A549 (cell line): ENCODE measurements around the gene CPSF4. TPM values are rescaled to one million over a fixed set of nuclear protein-coding genes. Genes with fewer than 3 reads are reported as not detected.

Experiments
- ATAC-seq, 2 experiments: fragments of 200-7000 bp in 1 of 2; fragments of >200 bp in 1 of 2; cut with Nextera tagmentation in 1 of 2; cut with Tn5 transposase in 1 of 2; 3 replicates each; pipeline versions ENCODE4 v1.8.0 to v1.9.1; 2018 to 2020; ENCODE audit warnings: mild to moderate bottlenecking in 1 of 2, moderate library complexity in 1 of 2
- CTCF ChIA-PET: fragments of 300-600 bp; sonication (Branson Sonifier 250); formaldehyde crosslinking; extraction: SDS; loops from one replicate; lab custom pipeline; 2021; ENCODE audit warnings: antibody characterized with exemption, inconsistent platforms; lab: Yijun Ruan, JAX
- POLR2A ChIA-PET: fragments of 350-600 bp; formaldehyde crosslinking; extraction: SDS; loops from one replicate; lab custom pipeline; 2021; ENCODE audit warnings: antibody characterized with exemption, inconsistent platforms; lab: Yijun Ruan, JAX
- DNase-seq, 2 experiments: peaks; one replicate each; pipeline versions ENCODE4 v3.0.0 to v3.0.0-alpha.2; 2011 to 2016; ENCODE audit warnings: low read depth in 1 of 2, low spot score in 1 of 2
- FAIRE-seq: peaks from 2 replicates; lab custom pipeline; 2011; peaks lifted over from hg19 to GRCh38; lab: Jason Lieb, UNC
- H3K27ac ChIP-seq, 2 experiments: fragments of >200 bp; sonication (Bioruptor Twin); formaldehyde crosslinking; 3 replicates each; pipeline ENCODE4 v1.5.1; 2016 to 2017
- H3K4me1 ChIP-seq: fragments of >200 bp; sonication (Bioruptor Twin); formaldehyde crosslinking; 3 replicates; pipeline ENCODE4 v1.6.1; 2016
- H3K4me2 ChIP-seq: fragments of >200 bp; sonication (Bioruptor Twin); formaldehyde crosslinking; 3 replicates; pipeline ENCODE4 v1.6.1; 2016
- H3K4me3 ChIP-seq: fragments of >200 bp; sonication (Bioruptor Twin); formaldehyde crosslinking; 3 replicates; pipeline ENCODE4 v1.5.1; 2016
- H3K9me3 ChIP-seq: fragments of >200 bp; sonication (Bioruptor Twin); formaldehyde crosslinking; 3 replicates; pipeline ENCODE4 v1.6.1; 2016
- CBX8 ChIP-seq: fragments of 200-600 bp; sonication (generic); IDR thresholded peaks from 2 replicates; pipeline ENCODE4 v1.6.1; 2016
- CEBPB ChIP-seq, 2 experiments: fragments of >200 bp in 1 of 2; sonication (Bioruptor Twin) in 1 of 2; formaldehyde crosslinking in 1 of 2; IDR thresholded peaks; 2 replicates each; pipeline ENCODE4 v1.6.1; 2012 to 2016
- CHD4 ChIP-seq: fragments of 200-600 bp; sonication (generic); IDR thresholded peaks from 2 replicates; pipeline ENCODE4 v1.6.1; 2016; ENCODE audit warnings: antibody characterized with exemption, mild to moderate bottlenecking, borderline replicate concordance
- EHF ChIP-seq: fragments of 250-450 bp; sonication (Bioruptor Pico); IDR thresholded peaks from 2 replicates; pipeline ENCODE4 v1.5.0; 2020; ENCODE audit warnings: mild to moderate bottlenecking
- ESRRA ChIP-seq: fragments of 150-350 bp; IDR thresholded peaks from 2 replicates; pipeline ENCODE4 v1.6.1; 2014; ENCODE audit warnings: mild to moderate bottlenecking, low read length, borderline replicate concordance
- JUNB ChIP-seq: fragments of >200 bp; sonication (Bioruptor Twin); formaldehyde crosslinking; IDR thresholded peaks from 2 replicates; pipeline ENCODE4 v1.6.1; 2016
- KDM1A ChIP-seq: fragments of 200-600 bp; sonication (generic); IDR thresholded peaks from 2 replicates; pipeline ENCODE4 v1.6.1; 2016; ENCODE audit warnings: low read depth, mild to moderate bottlenecking
- MAFK ChIP-seq: fragments of 450-650 bp; IDR thresholded peaks from 2 replicates; pipeline ENCODE4 v1.6.1; 2014; ENCODE audit not compliant: partially characterized antibody
- MAZ ChIP-seq: fragments of 150-350 bp; IDR thresholded peaks from 2 replicates; pipeline ENCODE4 v1.6.1; 2014; ENCODE audit warnings: antibody characterized with exemption, low read depth, low read length, borderline replicate concordance
- MYC ChIP-seq: IDR thresholded peaks from 2 replicates; pipeline ENCODE4 v1.6.1; 2012; ENCODE audit warnings: mild to moderate bottlenecking, inconsistent platforms, low read length, improper control_type of control experiment, borderline replicate concordance
- POLR2AphosphoS2 ChIP-seq: conservative IDR thresholded peaks from 2 replicates; pipeline ENCODE4 v1.6.1; 2012; ENCODE audit warnings: low read length, improper control_type of control experiment, inconsistent platforms
- RAD21 ChIP-seq, 2 experiments: fragments of >200 bp in 1 of 2; sonication (Bioruptor Twin) in 1 of 2; formaldehyde crosslinking in 1 of 2; IDR thresholded peaks in 1 of 2; conservative IDR thresholded peaks in 1 of 2; 2 replicates in 1 of 2; 3 replicates in 1 of 2; pipeline ENCODE4 v1.6.1; 2012 to 2018; ENCODE audit warnings: inconsistent platforms in 1 of 2
- RARB ChIP-seq: fragments of 250-450 bp; sonication (Bioruptor Pico); IDR thresholded peaks from 2 replicates; pipeline ENCODE4 v1.8.0; 2021; ENCODE audit warnings: mild to moderate bottlenecking, moderate library complexity
- TP53 ChIP-seq: fragments of 250-450 bp; sonication (Bioruptor Pico); IDR thresholded peaks from 2 replicates; pipeline ENCODE4 v1.5.0; 2021; ENCODE audit warnings: mild to moderate bottlenecking, moderate library complexity
- WGBS: methylation state at CpG from one replicate; pipeline ENCODE4 v1.1.6; 2017; ENCODE audit errors: missing lambda C conversion rate; 5-methylcytosine and 5-hydroxymethylcytosine counted together
- polyA plus RNA-seq, 4 experiments: library from polyadenylated mRNA; depleted of rRNA in 3 of 4; stranded (reverse); fragments of >200 nt; fragmentation: RNase III in 1 of 4; extraction: RNeasy Plus Mini Kit Qiagen cat#74134 plus additional on column Dnase treatment in 1 of 4; gene quantifications; 2 replicates in 3 of 4; 3 replicates in 1 of 4; pipeline ENCODE4 v1.2.3, GENCODE V29; 2011 to 2017
- TF ChIP-seq, protein P1 (sequence below): fragments of 150-350 bp; IDR thresholded peaks from 2 replicates; pipeline ENCODE4 v1.6.1; 2014; ENCODE audit warnings: low read depth, mild to moderate bottlenecking, low read length

Gene CPSF4
- polyA plus RNA-seq, 2 of the 4 experiments (the other 2 are of a cell fraction) = 28.7 to 35.6 TPM

DNA sequence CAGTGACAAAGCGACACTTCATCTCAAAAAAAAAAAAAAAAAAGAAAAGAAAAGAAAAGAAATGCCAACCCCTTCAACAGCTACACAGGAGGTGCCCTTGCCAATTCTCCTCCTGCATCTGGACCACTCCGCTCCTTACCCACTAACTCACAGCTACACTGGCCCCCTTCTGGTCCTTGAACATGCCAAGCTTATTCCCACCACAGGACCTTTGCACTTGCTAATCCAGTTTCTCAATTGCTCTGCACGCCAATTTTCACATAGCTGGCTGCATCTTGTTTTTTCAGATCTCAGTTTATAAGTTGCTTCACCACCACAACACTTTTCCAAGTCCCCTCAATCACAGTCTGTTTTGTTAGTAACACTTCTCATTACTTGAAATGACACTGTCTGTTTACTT lies 35.9 kb upstream of the CPSF4 start:
- H3K4me3 ChIP-seq = no peak overlapping the region
- 94% methylated on average over 3 of the region's 3 CpGs for WGBS
- no peaks in the 10 kb centered on the region for H3K9me3 ChIP-seq
- no peak for ATAC-seq
- ChIA-PET CTCF (interaction anchor here (0.7 kb wide), 1 partner anchor 15 kb away, joined by 3 read pairs; no protein-coding TSS in a partner anchor), POLR2A (no interaction called here)
- H3K27ac ChIP-seq = no peak overlapping the region
- TF ChIP-seq RAD21 (conservative IDR thresholded peaks at IDR 0.05 in 1 of 2, IDR thresholded peaks at IDR 0.05 in 1 of 2) (no peak), MYC (no peak), JUNB (no peak), CEBPB (IDR thresholded peaks at IDR 0.05) (no peak), EHF (CRISPR knock-in tag) (no peak), CHD4 (no peak)
- TF ChIP-seq, protein P1, sequence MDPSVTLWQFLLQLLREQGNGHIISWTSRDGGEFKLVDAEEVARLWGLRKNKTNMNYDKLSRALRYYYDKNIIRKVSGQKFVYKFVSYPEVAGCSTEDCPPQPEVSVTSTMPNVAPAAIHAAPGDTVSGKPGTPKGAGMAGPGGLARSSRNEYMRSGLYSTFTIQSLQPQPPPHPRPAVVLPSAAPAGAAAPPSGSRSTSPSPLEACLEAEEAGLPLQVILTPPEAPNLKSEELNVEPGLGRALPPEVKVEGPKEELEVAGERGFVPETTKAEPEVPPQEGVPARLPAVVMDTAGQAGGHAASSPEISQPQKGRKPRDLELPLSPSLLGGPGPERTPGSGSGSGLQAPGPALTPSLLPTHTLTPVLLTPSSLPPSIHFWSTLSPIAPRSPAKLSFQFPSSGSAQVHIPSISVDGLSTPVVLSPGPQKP = no peak
- no peak for FAIRE-seq
- peaks cover 21% of the 10 kb centered on the region; the same call in 2 of the 3 replicates for H3K4me1 ChIP-seq
- DNase-seq = no peak
- H3K4me2 ChIP-seq = no peak overlapping the region

DNA sequence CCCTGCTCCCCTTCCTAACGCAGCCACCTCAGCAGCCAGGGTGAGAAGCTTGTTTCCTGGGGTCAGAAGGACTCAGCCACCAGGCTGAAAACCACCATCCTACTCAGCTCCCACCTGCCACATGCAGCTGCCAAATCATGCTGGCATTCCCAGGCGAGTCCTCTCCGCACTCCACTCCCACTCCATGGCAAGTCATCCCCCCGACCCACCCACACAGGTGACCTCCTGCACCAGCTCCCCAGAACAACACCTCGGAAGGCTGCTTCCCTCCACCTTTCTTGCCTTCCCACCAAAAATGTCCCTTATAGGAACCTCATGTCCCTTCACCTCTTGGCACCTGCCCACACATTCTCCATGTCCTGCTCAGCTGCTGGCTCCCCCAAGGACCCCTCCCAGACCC lies 35.0 kb upstream of the CPSF4 start:
- no peak for TF ChIP-seq MAFK
- no peak overlapping the region for H3K4me2 ChIP-seq
- FAIRE-seq = no peak
- no peak overlapping the region for H3K4me3 ChIP-seq
- DNase-seq = no peak
- no peaks in the 10 kb centered on the region for H3K9me3 ChIP-seq
- peaks cover 21% of the 10 kb centered on the region; the same call in 2 of the 3 replicates for H3K4me1 ChIP-seq
- WGBS = 96% methylated on average over 5 of the region's 5 CpGs
- no peak overlapping the region for H3K27ac ChIP-seq
- ChIA-PET POLR2A (interaction anchor here (0.6 kb wide), 1 partner anchor 68 kb away, joined by 5 read pairs; no protein-coding TSS in a partner anchor), CTCF (interaction anchor here (1.0 to 1.4 kb wide), 2 partner anchors 10 to 12 kb away, joined by 3 to 5 read pairs; no protein-coding TSS in a partner anchor)
- ATAC-seq = no peak

DNA sequence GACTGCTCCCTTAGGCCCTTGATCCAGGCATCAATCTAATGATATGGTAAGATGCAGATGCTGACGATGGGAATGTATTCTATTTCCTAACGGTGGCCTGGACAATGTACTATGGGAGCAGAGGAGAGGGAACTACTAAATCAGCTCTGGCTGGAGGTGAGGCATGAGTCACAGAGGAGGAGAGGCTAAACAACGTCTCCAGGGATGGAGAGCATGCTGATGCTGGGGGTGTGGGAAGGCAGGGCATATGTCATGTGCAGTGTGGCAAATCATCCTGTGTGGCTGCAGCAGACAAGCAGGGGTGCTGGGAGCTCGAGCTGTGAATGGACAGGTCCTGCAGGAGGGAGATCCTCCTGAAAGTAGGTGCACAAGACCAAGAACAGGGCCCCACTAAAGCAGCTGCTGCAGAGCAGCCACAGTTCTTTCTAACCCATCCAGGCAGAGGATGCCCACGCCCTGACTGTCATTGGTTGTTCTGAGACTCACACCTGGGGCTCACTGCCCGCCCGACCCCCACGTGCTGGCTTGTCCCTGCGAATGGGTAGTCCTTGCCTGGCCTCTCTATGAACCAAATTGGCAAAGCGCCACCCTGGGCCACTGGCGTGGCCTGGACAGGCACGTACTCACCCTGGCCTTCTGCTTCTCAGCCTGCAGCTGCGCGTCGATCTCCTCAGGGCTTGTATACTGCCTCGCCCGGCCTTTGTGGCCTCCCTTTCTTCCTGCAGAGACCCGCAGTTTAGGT lies 34.3 kb upstream of the CPSF4 start:
- Histone ChIP-seq H3K4me2 (no peak overlapping the region), H3K4me3 (no peak overlapping the region), H3K4me1 (peaks cover 21% of the 10 kb centered on the region; the same call in 2 of the 3 replicates), H3K9me3 (no peaks in the 10 kb centered on the region), H3K27ac (no peak overlapping the region)
- ChIA-PET CTCF (interaction anchor here (1.0 to 1.4 kb wide), 2 partner anchors 9 to 12 kb away, joined by 3 to 5 read pairs; no protein-coding TSS in a partner anchor), POLR2A (no interaction called here)
- ATAC-seq (no peak), FAIRE-seq (no peak), DNase-seq (no peak)
- 90% methylated on average over 18 of the region's 18 CpGs for WGBS
- TF ChIP-seq MAZ (no peak), ESRRA (no peak), CBX8 (no peak), TP53 (CRISPR knock-in tag) (no peak), POLR2AphosphoS2 (0 out of 2 replicates have a peak, but pooled peaks have one; percentile 70)

DNA sequence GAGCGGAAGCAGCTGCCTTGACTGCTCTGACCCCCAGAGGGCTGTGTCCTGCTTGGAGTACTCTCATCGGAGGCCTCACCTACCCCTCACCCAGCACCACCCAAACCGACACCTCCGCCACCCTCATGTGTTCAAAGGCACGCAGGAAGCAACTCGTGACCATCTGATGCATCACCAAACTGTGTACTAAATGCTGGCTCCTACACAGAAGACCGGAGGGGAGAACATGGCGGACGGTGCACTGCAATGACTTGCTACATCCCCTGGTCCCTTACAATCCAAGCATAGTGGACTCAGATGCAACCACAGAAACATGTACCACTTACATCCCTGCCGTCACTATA lies 33.8 kb upstream of the CPSF4 start:
- ChIA-PET POLR2A (no interaction called here), CTCF (interaction anchor here (1.1 to 1.4 kb wide), 3 partner anchors 8 to 13 kb away, joined by 3 to 5 read pairs (median 4); no protein-coding TSS in a partner anchor)
- Histone ChIP-seq H3K4me2 (no peak overlapping the region), H3K4me3 (no peak overlapping the region), H3K4me1 (peaks cover 23% of the 10 kb centered on the region), H3K9me3 (no peaks in the 10 kb centered on the region), H3K27ac (no peak overlapping the region)
- FAIRE-seq = no peak
- ATAC-seq = no peak
- no peak for TF ChIP-seq RARB (CRISPR knock-in tag)
- no peak for DNase-seq
- WGBS = 91% methylated on average over 10 of the region's 10 CpGs

DNA sequence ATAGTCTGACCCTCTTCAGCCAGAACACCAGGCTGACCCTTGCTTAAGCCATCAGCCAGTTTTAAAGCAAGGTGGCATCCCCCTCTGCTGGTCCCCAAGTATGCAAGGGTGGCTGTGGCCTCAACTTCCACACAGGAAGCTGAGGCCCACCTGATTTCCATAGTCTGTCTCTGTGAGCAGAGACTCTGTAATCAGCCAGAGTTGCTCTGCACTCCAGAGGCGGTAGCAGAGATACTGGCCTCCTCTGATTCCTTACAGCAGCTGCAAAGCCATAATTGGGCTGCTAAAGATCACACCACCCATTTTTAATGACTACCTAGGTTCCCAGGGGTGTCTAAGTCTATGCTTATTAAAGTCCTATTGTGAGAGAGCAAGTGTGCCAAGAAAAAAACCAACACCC lies 32.2 kb upstream of the CPSF4 start:
- TF ChIP-seq KDM1A (no peak), CBX8 (no peak), CEBPB (IDR thresholded peaks at IDR 0.05) (no peak)
- ChIA-PET POLR2A (interaction anchor here (1.5 kb wide), 1 partner anchor 9 kb away, joined by 3 read pairs; no protein-coding TSS in a partner anchor), CTCF (interaction anchor here (1.1 to 2.1 kb wide), 4 partner anchors 8 to 54 kb away, joined by 3 to 5 read pairs (median 4); no protein-coding TSS in a partner anchor)
- no peaks in the 10 kb centered on the region for H3K9me3 ChIP-seq
- 100% methylated on average over 1 of the region's 1 CpG for WGBS
- DNase-seq (no peak), FAIRE-seq (no peak), ATAC-seq (no peak)
- peak overlapping the region; percentile 95 for H3K4me2 ChIP-seq
- H3K4me1 ChIP-seq = peaks cover 34% of the 10 kb centered on the region
- H3K27ac ChIP-seq = no peak overlapping the region
- peak overlapping the region; percentile 99; the same call in 1 of the 3 replicates for H3K4me3 ChIP-seq
